ENCODE measurements around the gene ECHDC3. TPM values are rescaled to one million over a fixed set of nuclear protein-coding genes. Genes with fewer than 3 reads are reported as not detected.
A peak's percentile ranks its signal among the peaks of the same experiment; 100 is the strongest.
"Not testable (repeated sequence)": the region's sequence is repeated elsewhere in the genome, so short reads cannot be mapped to it uniquely, and the experiment has no call there.

Gene ECHDC3
- total RNA-seq, 4 donors from 2014 or later = 22.4 to 85.4 (median 69.1) TPM

DNA sequence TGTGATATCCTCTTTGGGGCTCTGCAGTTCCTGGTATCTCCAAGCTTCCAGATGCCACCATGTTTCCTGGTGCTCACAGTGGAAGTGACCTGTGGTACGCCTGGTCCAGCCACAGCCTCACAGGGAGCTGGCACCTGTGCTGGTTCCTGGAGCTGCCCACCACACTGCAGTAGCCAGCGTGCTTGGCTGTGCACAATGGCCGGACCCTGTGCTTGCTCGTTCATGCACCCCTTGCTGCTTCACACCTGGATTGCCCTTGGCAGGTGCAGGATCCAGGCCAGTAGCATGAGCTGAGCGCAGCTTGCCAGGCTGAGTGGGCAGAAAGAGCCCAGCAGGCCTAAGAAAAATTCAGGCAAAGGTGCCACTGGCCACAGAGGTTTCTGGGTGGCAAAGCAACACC, 11.4 kb upstream of the ECHDC3 start:
- no peaks in the 10 kb centered on the region for H3K9me3 ChIP-seq
- H3K4me1 ChIP-seq = no peaks in the 10 kb centered on the region
- no peak for DNase-seq
- TF ChIP-seq CTCF (IDR thresholded peaks at IDR 0.05) (no peak), POLR2A (IDR thresholded peaks at IDR 0.05) (no peak)
- no peaks in the 10 kb centered on the region for H3K36me3 ChIP-seq
- intact Hi-C loops (cut with DNase I) = no loop called here
- 100% methylated on average over 1 to 2 of the region's 5 CpGs for WGBS, 2 donors
- H3K27me3 ChIP-seq = no peaks in the 10 kb centered on the region
- H3K27ac ChIP-seq = no peak overlapping the region
- no peak overlapping the region for H3K4me3 ChIP-seq (replicated peaks in 1 of 3)

- H3K4me3 ChIP-seq (replicated peaks in 1 of 3); DNase-seq; H3K4me1 ChIP-seq; H3K36me3 ChIP-seq; H3K27me3 ChIP-seq; H3K9me3 ChIP-seq; H3K27ac ChIP-seq; intact Hi-C loops (cut with DNase I): not testable (repeated sequence)
- WGBS, 2 donors = no CpG with 5 or more reads among the region's 15 CpGs
Measured at GRCh38 chr10:11736767-11737166, 5.4 kb upstream of the ECHDC3 start.

DNA sequence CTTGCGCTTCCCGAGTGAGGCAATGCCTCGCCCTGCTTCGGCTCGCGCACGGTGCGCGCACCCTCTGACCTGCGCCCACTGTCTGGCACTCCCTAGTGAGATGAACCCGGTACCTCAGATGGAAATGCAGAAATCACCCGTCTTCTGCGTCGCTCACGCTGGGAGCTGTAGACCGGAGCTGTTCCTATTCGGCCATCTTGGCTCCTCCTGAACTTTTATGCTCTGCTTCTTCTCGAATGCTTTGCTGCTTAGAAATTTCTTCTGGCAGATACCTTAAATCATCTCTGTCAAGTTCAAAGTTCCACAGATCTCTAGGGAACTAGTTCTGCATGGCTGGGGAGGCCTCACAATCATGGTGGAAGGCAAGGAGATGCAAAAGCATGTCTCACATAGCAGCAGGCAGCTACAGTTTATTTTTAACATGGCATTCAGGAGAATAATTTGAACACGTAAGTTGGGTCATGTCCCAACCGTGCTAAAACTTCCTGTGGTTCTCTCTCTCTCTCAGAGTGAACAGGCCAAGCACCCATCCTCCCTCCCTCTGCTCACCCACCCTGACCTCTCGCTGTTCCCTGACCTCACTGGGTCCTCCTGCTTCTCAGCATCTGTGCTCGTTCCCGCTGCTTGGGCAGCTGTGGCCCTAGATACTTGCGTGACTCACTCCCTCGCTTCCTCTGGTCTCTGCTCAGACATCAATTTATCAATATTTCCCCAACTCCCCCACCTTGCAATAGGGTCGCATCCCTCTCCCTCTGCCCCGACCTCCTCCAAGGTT, 4.7 kb upstream of the ECHDC3 start:
- WGBS, 2 donors = 59 to 78% methylated on average over 18 to 24 of the region's 27 CpGs
- H3K4me3 ChIP-seq (replicated peaks in 1 of 3) = not testable (repeated sequence)

DNA sequence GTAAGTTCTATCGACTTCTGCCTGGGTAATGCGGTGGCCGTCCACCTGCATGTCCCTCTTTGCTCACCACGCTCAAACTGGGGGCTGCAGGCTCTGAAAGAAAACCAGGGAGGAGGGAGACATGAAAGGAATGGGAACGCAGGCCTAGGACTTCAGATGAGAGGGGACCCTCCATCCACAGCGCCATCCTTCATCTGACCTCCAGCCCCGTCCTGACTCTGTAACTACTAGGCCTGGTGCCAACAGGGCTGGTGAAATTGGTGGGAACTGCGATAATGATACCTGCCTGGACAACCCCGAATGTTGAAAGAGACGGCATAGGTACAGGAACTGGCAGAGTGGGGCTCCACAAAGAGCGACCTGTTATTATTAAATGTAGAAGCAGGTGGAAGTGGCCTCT, 1.3 kb upstream of the ECHDC3 start:
- Histone ChIP-seq H3K4me1 (peaks cover 5 to 17% of the 10 kb centered on the region in 2 donors), H3K4me3 (replicated peaks in 1 of 3) (no peak overlapping the region), H3K27me3 (no peaks in the 10 kb centered on the region), H3K9me3 (no peaks in the 10 kb centered on the region), H3K27ac (no peak overlapping the region), H3K36me3 (no peaks in the 10 kb centered on the region)
- no peak for TF ChIP-seq CTCF (IDR thresholded peaks at IDR 0.05)
- no peak for TF ChIP-seq POLR2A (IDR thresholded peaks at IDR 0.05)
- 88 to 92% methylated on average over 11 of the region's 11 CpGs for WGBS, 2 donors
- intact Hi-C loops (cut with DNase I) = no loop called here
- no peak for DNase-seq

More for the DNA sequence above, 4.7 kb upstream of the ECHDC3 start:
- H3K27me3 ChIP-seq; H3K36me3 ChIP-seq; intact Hi-C loops (cut with DNase I); H3K27ac ChIP-seq; DNase-seq; H3K4me1 ChIP-seq; H3K9me3 ChIP-seq: not testable (repeated sequence)

- no peak for TF ChIP-seq CTCF (IDR thresholded peaks at IDR 0.05)
- TF ChIP-seq POLR2A (IDR thresholded peaks at IDR 0.05) = no peak
- H3K4me3 ChIP-seq (replicated peaks in 1 of 3) = peak overlapping the region in 1 of 3 donors; percentile 16
- no peak overlapping the region for H3K27ac ChIP-seq
- peaks cover 5 to 17% of the 10 kb centered on the region in 2 donors for H3K4me1 ChIP-seq
- DNase-seq = no peak
- WGBS, 2 donors = 70 to 79% methylated on average over 14 to 16 of the region's 16 CpGs
- H3K36me3 ChIP-seq = no peaks in the 10 kb centered on the region
- H3K9me3 ChIP-seq = no peaks in the 10 kb centered on the region
- H3K27me3 ChIP-seq = no peaks in the 10 kb centered on the region
- intact Hi-C loops (cut with DNase I) = no loop called here
Measured at GRCh38 chr10:11741608-11742007, 574 bp upstream of the ECHDC3 start.

GRCh38 chr10:11742779-11743298, 657 bp downstream of the ECHDC3 start:
- H3K27ac ChIP-seq = peak overlapping the region in 2 of 3 donors; percentile 63 to 70
- H3K4me3 ChIP-seq (replicated peaks in 1 of 3) = peak overlapping the region; percentile 41 to 59 (median 51)
- peaks cover 5 to 17% of the 10 kb centered on the region in 2 donors for H3K4me1 ChIP-seq
- intact Hi-C loops (cut with DNase I) = no loop called here
- H3K9me3 ChIP-seq = no peaks in the 10 kb centered on the region
- TF ChIP-seq POLR2A (IDR thresholded peaks at IDR 0.05) (no peak), CTCF (IDR thresholded peaks at IDR 0.05) (no peak)
- 30 to 71% methylated on average over 3 to 12 of the region's 31 CpGs for WGBS, 2 donors
- H3K27me3 ChIP-seq = no peaks in the 10 kb centered on the region
- no peaks in the 10 kb centered on the region for H3K36me3 ChIP-seq
- DNase-seq = peak; percentile 29 to 43
